ENCODE data around the gene KIAA0319L. TPM values are rescaled to one million over a fixed set of nuclear protein-coding genes. Genes with fewer than 3 reads are reported as not detected.

Gene KIAA0319L
- total RNA-seq, 4 donors from 2014 or later = 91.7 to 112 (median 97.6) TPM

DNA sequence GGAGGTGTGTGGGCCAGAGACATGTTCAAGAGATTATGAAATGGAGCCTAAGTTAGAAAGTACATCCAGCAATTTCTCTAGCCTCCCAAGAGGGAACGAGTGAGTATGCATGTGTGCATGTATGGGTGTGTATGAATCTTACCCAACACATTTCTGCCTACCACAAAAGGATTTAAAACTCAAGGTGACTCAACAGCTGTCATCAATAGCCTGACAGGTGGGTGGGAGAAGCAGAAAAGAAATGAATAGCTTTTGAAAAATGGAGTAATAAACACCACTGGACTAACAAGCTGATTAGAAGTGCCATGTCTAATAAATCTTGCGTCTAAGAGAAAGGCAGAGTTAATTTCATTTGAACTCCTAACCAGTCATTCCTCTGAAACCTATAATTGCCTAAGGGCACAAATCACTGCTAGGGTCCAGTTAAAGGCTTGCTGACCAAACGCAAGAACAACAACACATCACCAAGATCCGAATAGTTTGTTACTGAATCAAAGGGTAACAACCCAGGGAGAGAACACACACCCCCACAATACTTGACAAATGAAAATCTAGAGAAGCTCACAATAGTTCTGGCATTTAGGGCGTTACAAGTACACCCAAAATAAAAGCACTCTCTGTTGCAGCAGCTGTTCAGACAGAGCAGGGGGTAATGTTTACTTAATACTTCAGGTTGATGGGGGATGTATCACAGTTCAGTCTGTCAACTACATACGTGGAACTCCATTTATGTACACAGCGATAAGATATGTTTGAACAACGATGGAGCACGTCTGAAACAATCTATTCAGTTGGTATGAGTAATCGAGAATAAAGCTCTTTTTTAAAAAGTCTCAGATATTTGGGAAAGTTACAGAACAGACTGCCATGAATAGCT is 1.4 kb downstream of the KIAA0319L start:
- in situ Hi-C loops (cut with MboI; ENCODE audit: low pct_ligation_motif_present in 1 of 4, low pct_unique_long_range_greater_than_20kb in 1 of 4, low sequenced_read_pairs in 3 of 4) = loop anchor here in 2 of 4 donors (25.0 kb wide), 2 partner anchors 94 to 369 kb away; partner anchors contain the start of gene SFPQ (in 2 of the 2)
- TF ChIP-seq EP300 (IDR thresholded peaks at IDR 0.05; ENCODE audit: low read depth) (no peak), POLR2A (IDR thresholded peaks at IDR 0.05) (no peak), POLR2AphosphoS5 (IDR thresholded peaks at IDR 0.05) (no peak)
- TF ChIP-seq, protein P1, sequence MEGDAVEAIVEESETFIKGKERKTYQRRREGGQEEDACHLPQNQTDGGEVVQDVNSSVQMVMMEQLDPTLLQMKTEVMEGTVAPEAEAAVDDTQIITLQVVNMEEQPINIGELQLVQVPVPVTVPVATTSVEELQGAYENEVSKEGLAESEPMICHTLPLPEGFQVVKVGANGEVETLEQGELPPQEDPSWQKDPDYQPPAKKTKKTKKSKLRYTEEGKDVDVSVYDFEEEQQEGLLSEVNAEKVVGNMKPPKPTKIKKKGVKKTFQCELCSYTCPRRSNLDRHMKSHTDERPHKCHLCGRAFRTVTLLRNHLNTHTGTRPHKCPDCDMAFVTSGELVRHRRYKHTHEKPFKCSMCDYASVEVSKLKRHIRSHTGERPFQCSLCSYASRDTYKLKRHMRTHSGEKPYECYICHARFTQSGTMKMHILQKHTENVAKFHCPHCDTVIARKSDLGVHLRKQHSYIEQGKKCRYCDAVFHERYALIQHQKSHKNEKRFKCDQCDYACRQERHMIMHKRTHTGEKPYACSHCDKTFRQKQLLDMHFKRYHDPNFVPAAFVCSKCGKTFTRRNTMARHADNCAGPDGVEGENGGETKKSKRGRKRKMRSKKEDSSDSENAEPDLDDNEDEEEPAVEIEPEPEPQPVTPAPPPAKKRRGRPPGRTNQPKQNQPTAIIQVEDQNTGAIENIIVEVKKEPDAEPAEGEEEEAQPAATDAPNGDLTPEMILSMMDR (IDR thresholded peaks at IDR 0.05) = no peak
- no peaks in the 10 kb centered on the region for H3K9me3 ChIP-seq
- no peak for DNase-seq
- H3K27me3 ChIP-seq = no peaks in the 10 kb centered on the region
- peaks cover 0 to 35% (median 9%) of the 10 kb centered on the region in 4 donors for H3K36me3 ChIP-seq
- H3K4me1 ChIP-seq = peaks cover 17 to 43% (median 37%) of the 10 kb centered on the region in 4 donors
- peak overlapping the region in 2 of 4 donors; percentile 60 to 61 for H3K4me3 ChIP-seq
- 37 to 42% methylated on average over 4 to 10 of the region's 10 CpGs for WGBS, 2 donors (ENCODE audit: low coverage in 1 of 2)
- intact Hi-C loops (cut with DNase I; ENCODE audit: low total_unique reads) = no loop called here
- peak overlapping the region; percentile 88 to 96 (median 95) for H3K27ac ChIP-seq

DNA sequence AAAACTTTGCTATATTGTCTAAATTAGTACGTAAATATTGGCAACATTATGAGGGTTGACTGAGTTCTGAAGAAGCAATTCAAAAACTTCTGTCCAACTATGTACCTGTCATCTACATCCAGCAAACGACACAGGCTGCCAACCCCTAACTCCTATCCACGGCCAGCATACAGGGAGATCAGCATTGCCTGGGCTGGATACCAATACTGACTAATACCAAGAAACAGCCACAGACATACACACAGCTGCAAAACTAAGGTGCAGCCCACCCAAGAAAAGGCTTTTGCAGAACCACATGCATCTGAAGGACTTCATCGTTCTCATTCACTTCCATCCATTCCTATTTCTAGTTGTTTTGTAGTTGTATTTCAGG is 2.0 kb downstream of the KIAA0319L start:
- Histone ChIP-seq H3K9me3 (no peaks in the 10 kb centered on the region), H3K36me3 (peaks cover 0 to 41% (median 12%) of the 10 kb centered on the region in 4 donors), H3K27me3 (no peaks in the 10 kb centered on the region), H3K4me3 (no peak overlapping the region), H3K4me1 (peaks cover 17 to 43% (median 37%) of the 10 kb centered on the region in 4 donors), H3K27ac (no peak overlapping the region)
- 66 to 86% methylated on average over 1 to 4 of the region's 4 CpGs for WGBS, 2 donors (ENCODE audit: low coverage in 1 of 2)
- TF ChIP-seq EP300 (IDR thresholded peaks at IDR 0.05; ENCODE audit: low read depth) (no peak), POLR2AphosphoS5 (IDR thresholded peaks at IDR 0.05) (no peak), POLR2A (IDR thresholded peaks at IDR 0.05) (no peak)
- TF ChIP-seq, protein P1 (IDR thresholded peaks at IDR 0.05) = no peak
- intact Hi-C loops (cut with DNase I; ENCODE audit: low total_unique reads) (no loop called here), in situ Hi-C loops (cut with MboI; ENCODE audit: low pct_ligation_motif_present in 1 of 4, low pct_unique_long_range_greater_than_20kb in 1 of 4, low sequenced_read_pairs in 3 of 4) (loop anchor here in 2 of 4 donors (25.0 kb wide), 2 partner anchors 93 to 368 kb away; partner anchors contain the start of gene SFPQ (in 2 of the 2))
- DNase-seq = no peak

DNA sequence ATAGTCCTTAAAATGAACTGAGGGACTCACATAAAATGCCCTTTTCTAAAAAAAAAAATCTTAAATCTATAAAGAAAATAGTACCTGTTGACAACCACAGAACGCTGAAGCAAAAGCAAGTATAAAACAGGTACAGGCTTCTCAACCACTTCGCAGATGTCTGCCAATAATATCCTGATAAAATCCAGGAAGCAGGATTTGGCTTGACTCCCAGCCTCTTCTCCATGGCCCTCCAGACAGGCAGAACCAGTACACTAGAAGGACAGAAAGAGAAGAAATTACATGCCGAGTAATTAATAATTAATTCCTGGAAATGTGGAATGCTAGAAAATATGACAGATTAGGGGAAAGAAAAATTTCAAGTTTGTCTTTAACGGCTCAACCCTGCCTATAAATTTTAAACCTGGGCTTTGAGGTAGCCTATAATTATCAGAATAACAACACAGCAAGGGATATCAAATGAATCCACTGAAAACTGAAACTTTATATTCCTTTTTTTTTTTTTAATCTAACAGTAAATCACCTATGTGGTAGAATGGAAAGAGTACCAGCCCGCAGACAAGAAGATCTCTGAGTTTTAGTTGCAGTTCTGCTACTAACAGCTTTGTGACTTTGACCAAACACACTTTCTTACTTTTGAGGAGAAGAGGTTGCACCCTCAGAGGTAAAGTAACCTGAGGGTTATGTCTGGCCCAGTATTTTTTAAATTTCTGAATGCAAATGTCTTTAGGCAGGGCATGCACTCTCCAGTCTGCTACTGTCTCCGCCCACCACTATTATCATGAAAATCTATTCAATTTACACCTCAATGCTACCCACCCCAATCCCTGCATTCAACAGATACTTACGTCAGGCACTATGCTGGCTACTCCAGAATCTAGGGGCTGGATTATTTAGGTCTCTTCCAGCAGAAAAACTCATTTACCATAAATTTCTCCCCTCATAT is 2.7 kb downstream of the KIAA0319L start:
- DNase-seq = no peak
- peaks cover 17 to 43% (median 37%) of the 10 kb centered on the region in 4 donors for H3K4me1 ChIP-seq
- H3K27me3 ChIP-seq = no peaks in the 10 kb centered on the region
- no peak overlapping the region for H3K4me3 ChIP-seq
- no peaks in the 10 kb centered on the region for H3K9me3 ChIP-seq
- in situ Hi-C loops (cut with MboI; ENCODE audit: low pct_ligation_motif_present in 1 of 4, low pct_unique_long_range_greater_than_20kb in 1 of 4, low sequenced_read_pairs in 3 of 4) (loop anchor here in 2 of 4 donors (25.0 kb wide), 2 partner anchors 92 to 367 kb away; partner anchors contain the start of gene SFPQ (in 2 of the 2)), intact Hi-C loops (cut with DNase I; ENCODE audit: low total_unique reads) (no loop called here)
- no peak overlapping the region for H3K27ac ChIP-seq
- TF ChIP-seq POLR2AphosphoS5 (IDR thresholded peaks at IDR 0.05) (no peak), POLR2A (IDR thresholded peaks at IDR 0.05) (no peak), EP300 (IDR thresholded peaks at IDR 0.05; ENCODE audit: low read depth) (no peak)
- TF ChIP-seq, protein P1 (IDR thresholded peaks at IDR 0.05) = no peak
- WGBS, 2 donors (ENCODE audit: low coverage in 1 of 2) = 35 to 53% methylated on average over 5 to 7 of the region's 7 CpGs
- H3K36me3 ChIP-seq = peaks cover 0 to 47% (median 13%) of the 10 kb centered on the region in 4 donors

Measured in transverse colon (tissue), 4 donors.